GM23338 (cell line): Measurements from ENCODE around the gene FKBP8. TPM values are rescaled to one million over a fixed set of nuclear protein-coding genes. Genes with fewer than 3 reads are reported as not detected.

ENCODE experiments used
- ATAC-seq: fragments of 200-7000 bp; cut with Tn5 transposase; 3 replicates; pipeline ENCODE4 v1.9.1; 2020
- DNase-seq: peaks from one replicate; pipeline ENCODE4 v3.0.0-alpha.2; 2015; ENCODE audit warnings: low spot score
- H2AFZ ChIP-seq: fragments of 200-600 bp; sonication (generic); 2 replicates; pipeline ENCODE4 v1.8.0; 2016; ENCODE audit warnings: antibody characterized with exemption, mild to moderate bottlenecking, moderate library complexity
- H3F3A ChIP-seq: fragments of 200-600 bp; sonication (generic); replicated peaks from 2 replicates; pipeline ENCODE4 v1.8.0; 2017; ENCODE audit warnings: antibody characterized with exemption, mixed run types, low read depth
- H3K27ac ChIP-seq: fragments of 200-600 bp; sonication (generic); 2 replicates; pipeline ENCODE4 v1.6.1; 2016; ENCODE audit warnings: low read depth
- H3K27me3 ChIP-seq: fragments of 200-600 bp; sonication (generic); 2 replicates; pipeline ENCODE4 v1.8.0; 2016; ENCODE audit warnings: mild to moderate bottlenecking, mixed run types, moderate library complexity; ENCODE audit not compliant: insufficient read depth
- H3K36me3 ChIP-seq: fragments of 200-600 bp; sonication (generic); 2 replicates; pipeline ENCODE4 v1.8.0; 2016; ENCODE audit warnings: mild to moderate bottlenecking; ENCODE audit not compliant: insufficient read depth
- H3K4me1 ChIP-seq: fragments of 200-600 bp; sonication (generic); 2 replicates; pipeline ENCODE4 v1.8.0; 2016; ENCODE audit warnings: mild to moderate bottlenecking, moderate library complexity; ENCODE audit not compliant: insufficient read depth
- H3K4me2 ChIP-seq: fragments of 200-600 bp; sonication (generic); 2 replicates; pipeline ENCODE4 v1.7.1; 2017; ENCODE audit warnings: mixed run types
- H3K4me3 ChIP-seq: fragments of 200-600 bp; sonication (generic); 2 replicates; pipeline ENCODE4 v1.6.1; 2016; ENCODE audit warnings: mixed run types
- H3K79me2 ChIP-seq: fragments of 200-600 bp; sonication (generic); replicated peaks from 2 replicates; pipeline ENCODE4 v1.8.0; 2017; ENCODE audit warnings: mild to moderate bottlenecking; ENCODE audit not compliant: insufficient read depth
- H3K9me2 ChIP-seq: fragments of 200-600 bp; sonication (generic); 2 replicates; pipeline ENCODE4 v1.8.0; 2017; ENCODE audit not compliant: insufficient read depth
- H4K20me1 ChIP-seq: fragments of 200-600 bp; sonication (generic); replicated peaks from 2 replicates; pipeline ENCODE4 v1.8.0; 2017; ENCODE audit warnings: mild to moderate bottlenecking; ENCODE audit not compliant: insufficient read depth
- H3K27ac Mint-ChIP-seq: 2 replicates; pipeline ENCODE4 v1.8.0; 2020; ENCODE audit warnings: inconsistent platforms, mild to moderate bottlenecking, moderate library complexity, mixed read lengths
- H3K27me3 Mint-ChIP-seq: 3 replicates; pipeline ENCODE4 v1.8.0; 2022; ENCODE audit warnings: low read depth, mild to moderate bottlenecking, moderate library complexity, mixed read lengths, inconsistent platforms; ENCODE audit not compliant: insufficient read depth, poor library complexity
- H3K36me3 Mint-ChIP-seq: 3 replicates; pipeline ENCODE4 v1.8.0; 2021; ENCODE audit warnings: low read depth, mild to moderate bottlenecking, inconsistent platforms, moderate library complexity, mixed read lengths
- H3K4me1 Mint-ChIP-seq: 3 replicates; pipeline ENCODE4 v1.8.0; 2020; ENCODE audit warnings: mild to moderate bottlenecking, inconsistent platforms, mixed read lengths
- H3K4me3 Mint-ChIP-seq: 3 replicates; pipeline ENCODE4 v1.8.0; 2021; ENCODE audit warnings: moderate library complexity, mild to moderate bottlenecking, inconsistent platforms, mixed read lengths
- H3K9me3 Mint-ChIP-seq: 3 replicates; pipeline ENCODE4 v1.8.0; 2020; ENCODE audit warnings: moderate library complexity, mild to moderate bottlenecking, inconsistent platforms, mixed read lengths
- CTCF ChIP-seq, 2 experiments: fragments of 200-600 bp in 1 of 2; sonication (generic) in 1 of 2; conservative IDR thresholded peaks; 2 replicates each; pipeline versions ENCODE4 v1.5.1 to v1.6.1; 2016 to 2017; ENCODE audit warnings: antibody characterized with exemption in 2 of 2, low read depth in 2 of 2, mild to moderate bottlenecking in 2 of 2, moderate library complexity in 1 of 2
- ETS1 ChIP-seq: IDR thresholded peaks from 2 replicates; pipeline ENCODE4 v1.6.1; 2016; ENCODE audit warnings: antibody characterized with exemption
- EZH2phosphoT487 ChIP-seq: fragments of 200-600 bp; sonication (generic); IDR thresholded peaks from one replicate; pipeline ENCODE4 v1.8.1; 2018; ENCODE audit warnings: antibody characterized with exemption; ENCODE audit not compliant: unreplicated experiment
- JUNB ChIP-seq: IDR thresholded peaks from one replicate; pipeline ENCODE4 v1.6.1; 2016; ENCODE audit warnings: antibody characterized with exemption; ENCODE audit not compliant: unreplicated experiment
- REST ChIP-seq: IDR thresholded peaks from one replicate; pipeline ENCODE4 v1.6.1; 2018; ENCODE audit warnings: antibody characterized with exemption; ENCODE audit not compliant: unreplicated experiment
- STAT1 ChIP-seq: IDR thresholded peaks from one replicate; pipeline ENCODE4 v1.6.1; 2016; ENCODE audit warnings: antibody characterized with exemption; ENCODE audit not compliant: unreplicated experiment
- ZNF114 ChIP-seq: fragments of 250-450 bp; sonication (Bioruptor Pico); IDR thresholded peaks from 2 replicates; pipeline ENCODE4 v1.5.0; 2020; ENCODE audit warnings: mild to moderate bottlenecking, moderate library complexity
- ZNF331 ChIP-seq: fragments of 250-450 bp; sonication (Bioruptor Pico); IDR thresholded peaks from 2 replicates; pipeline ENCODE4 v1.5.0; 2020; ENCODE audit warnings: low read depth, mild to moderate bottlenecking, moderate library complexity
- ZNF462 ChIP-seq: fragments of 250-450 bp; sonication (Bioruptor Pico); IDR thresholded peaks from 2 replicates; pipeline ENCODE4 v1.5.0; 2020; ENCODE audit warnings: mild to moderate bottlenecking, moderate library complexity
- polyA plus RNA-seq: library from polyadenylated mRNA; unstranded; fragments of >200 nt; fragmentation: Nextera tagmentation; extraction: Ambion mirVana; gene quantifications from 2 replicates; pipeline ENCODE4 v1.2.1, GENCODE V29; 2016
- total RNA-seq: library from RNA; depleted of rRNA; stranded (reverse); fragments of >200 nt; shearing (Covaris generic); gene quantifications from 2 replicates; pipeline ENCODE4 v1.2.3, GENCODE V29; 2014

Gene FKBP8
- total and polyA plus RNA-seq, 2 experiments from 2014 or later = 158 to 367 TPM

- Histone ChIP-seq H3F3A (0 out of 2 replicates have a peak, but pooled peaks cover 3% of the 10 kb centered on the region), H3K27me3 (no peaks in the 10 kb centered on the region), H3K36me3 (no peaks in the 10 kb centered on the region), H3K4me2 (no peak overlapping the region), H3K9me2 (no peaks in the 10 kb centered on the region), H3K79me2 (peaks cover 79% of the 10 kb centered on the region), H3K4me3 (no peak overlapping the region), H2AFZ (no peak overlapping the region), H3K4me1 (no peaks in the 10 kb centered on the region), H4K20me1 (peaks cover 22% of the 10 kb centered on the region), H3K27ac (no peak overlapping the region)
- H3K27me3 Mint-ChIP-seq = peaks cover 11% of the 10 kb centered on the region
- TF ChIP-seq EZH2phosphoT487 = no peak
- no peak for TF ChIP-seq JUNB
- no peak for TF ChIP-seq ZNF114 (CRISPR knock-in tag)
- no peak for ATAC-seq
- DNase-seq = no peak
- no peak overlapping the region for H3K27ac Mint-ChIP-seq
- no peak overlapping the region; the same call in 2 of the 3 replicates for H3K4me3 Mint-ChIP-seq
- H3K4me1 Mint-ChIP-seq = peaks cover 11% of the 10 kb centered on the region
- no peaks in the 10 kb centered on the region; the same call in 2 of the 3 replicates for H3K9me3 Mint-ChIP-seq
- no peaks in the 10 kb centered on the region; the same call in 2 of the 3 replicates for H3K36me3 Mint-ChIP-seq
These were observed 41.1 kb downstream of the FKBP8 start for GRCh38 chr19:18502246-18502637.

- H3K79me2 ChIP-seq = peaks cover 80% of the 10 kb centered on the region
- H3K27ac Mint-ChIP-seq = no peak overlapping the region
- ATAC-seq = no peak
- no peak for TF ChIP-seq ZNF462
- no peak for TF ChIP-seq JUNB
- no peak for TF ChIP-seq ZNF331 (CRISPR knock-in tag)
- no peak for TF ChIP-seq REST
- TF ChIP-seq CTCF (conservative IDR thresholded peaks at IDR 0.05; ENCODE audit: low read depth in 2 of 2) = no peak
- no peak for TF ChIP-seq ETS1
- TF ChIP-seq STAT1 = no peak
These were observed 41.5 kb downstream of the FKBP8 start for GRCh38 chr19:18501832-18502231.

More at GRCh38 chr19:18501832-18502231, 41.5 kb downstream of the FKBP8 start:
- Histone ChIP-seq H3K36me3 (no peaks in the 10 kb centered on the region), H3K4me2 (no peak overlapping the region), H3F3A (0 out of 2 replicates have a peak, but pooled peaks cover 2% of the 10 kb centered on the region), H3K27me3 (no peaks in the 10 kb centered on the region), H4K20me1 (peaks cover 22% of the 10 kb centered on the region), H3K27ac (no peak overlapping the region), H2AFZ (no peak overlapping the region), H3K4me3 (no peak overlapping the region), H3K9me2 (no peaks in the 10 kb centered on the region), H3K4me1 (no peaks in the 10 kb centered on the region)
- Mint-ChIP-seq H3K36me3 (no peaks in the 10 kb centered on the region; the same call in 2 of the 3 replicates), H3K4me3 (no peak overlapping the region), H3K27me3 (peaks cover 11% of the 10 kb centered on the region), H3K9me3 (no peaks in the 10 kb centered on the region; the same call in 2 of the 3 replicates), H3K4me1 (peaks cover 10% of the 10 kb centered on the region)
- DNase-seq = no peak
